Measurements from ENCODE around the gene MAPRE2.

The MAPRE2 gene

DNA sequence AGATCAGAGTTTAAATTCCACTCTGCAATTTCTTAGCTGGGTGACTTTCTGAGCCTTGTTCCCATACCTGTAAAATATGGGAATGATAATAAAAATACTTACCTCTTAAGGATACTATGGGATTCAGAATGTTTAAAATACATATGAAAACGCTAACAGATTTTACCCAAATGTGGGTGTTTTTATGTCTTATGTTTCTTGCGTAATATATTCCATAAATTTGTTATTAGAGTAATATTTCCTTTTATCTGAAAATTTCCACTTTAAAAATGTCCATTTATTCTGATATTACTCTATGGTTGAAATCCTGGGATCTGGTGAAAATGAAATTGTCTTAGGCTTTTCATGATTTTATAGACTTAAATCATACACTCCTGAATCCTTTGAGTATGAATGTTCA, 45.5 kb downstream of the MAPRE2 start:
- no peak overlapping the region for H3K9ac ChIP-seq (ENCODE audit: insufficient read length)
- no peak for TF ChIP-seq EZH2 (IDR thresholded peaks at IDR 0.05)
- no peaks in the 10 kb centered on the region for H3K9me3 ChIP-seq (ENCODE audit: low read depth, low read length)
- H3K4me3 ChIP-seq: no peak overlapping the region
- no peak for DNase-seq (ENCODE audit: low read depth, low spot score)
- H3K36me3 ChIP-seq (ENCODE audit: insufficient read depth, low read length): no peaks in the 10 kb centered on the region
- H3K27ac ChIP-seq: no peak overlapping the region

DNA sequence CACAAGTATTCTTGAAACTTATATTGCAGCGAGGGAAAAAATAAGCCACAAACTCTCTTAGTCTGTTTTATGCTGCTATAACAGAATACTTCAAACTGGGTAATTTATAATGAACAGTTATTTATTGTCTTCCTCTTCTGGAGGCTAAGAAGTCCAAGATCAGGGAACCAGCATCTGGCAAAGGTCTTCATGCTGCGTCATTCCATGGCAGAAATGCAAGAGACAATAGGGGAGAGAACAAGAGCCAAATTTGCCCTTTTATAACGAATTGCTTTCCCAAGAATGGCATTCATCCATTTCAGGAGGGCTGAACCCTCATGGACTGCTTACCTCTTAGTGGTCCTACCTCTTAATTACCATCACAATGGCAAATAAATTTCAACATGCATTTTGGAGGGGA, 46.5 kb downstream of the MAPRE2 start:
- H3K4me3 ChIP-seq: no peak overlapping the region
- H3K9ac ChIP-seq (ENCODE audit: insufficient read length): no peak overlapping the region
- H3K27ac ChIP-seq: no peak overlapping the region
- no peak for TF ChIP-seq EZH2 (IDR thresholded peaks at IDR 0.05)
- TF ChIP-seq FOXP2 (optimal IDR thresholded peaks at IDR 0.05; ENCODE audit: control extremely low read depth, extremely low read length, insufficient read depth): no peak
- TF ChIP-seq POLR2AphosphoS5 (IDR thresholded peaks at IDR 0.05; ENCODE audit: borderline replicate concordance, low read depth, low read length): no peak
- H3K9me3 ChIP-seq (ENCODE audit: low read depth, low read length): no peaks in the 10 kb centered on the region
- H3K36me3 ChIP-seq (ENCODE audit: insufficient read depth, low read length): no peaks in the 10 kb centered on the region
- no peak for DNase-seq (ENCODE audit: low read depth, low spot score)

DNA sequence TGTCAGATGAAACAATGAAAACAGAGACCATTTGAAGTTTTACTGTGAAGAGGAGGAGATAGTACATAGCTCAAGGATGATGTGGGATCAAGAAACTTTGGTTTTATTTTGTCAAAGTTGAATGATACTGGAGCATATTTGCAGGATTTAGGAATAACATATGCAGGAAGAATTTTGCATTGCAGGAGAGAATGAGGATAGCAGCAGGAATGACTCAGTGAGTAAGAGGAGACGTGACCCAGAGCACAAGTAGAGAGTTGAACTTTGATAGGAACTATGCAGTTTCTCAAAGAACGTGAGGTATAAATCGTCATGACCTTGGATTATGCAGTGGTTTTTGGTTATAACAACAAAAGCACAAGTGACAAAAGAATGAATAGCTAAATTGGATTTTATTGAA, 47.7 kb downstream of the MAPRE2 start:
- no peak overlapping the region for H3K27ac ChIP-seq
- TF ChIP-seq EZH2 (IDR thresholded peaks at IDR 0.05) (no peak), FOXP2 (optimal IDR thresholded peaks at IDR 0.05; ENCODE audit: control extremely low read depth, extremely low read length, insufficient read depth) (no peak), POLR2AphosphoS5 (IDR thresholded peaks at IDR 0.05; ENCODE audit: borderline replicate concordance, low read depth, low read length) (no peak)

DNA sequence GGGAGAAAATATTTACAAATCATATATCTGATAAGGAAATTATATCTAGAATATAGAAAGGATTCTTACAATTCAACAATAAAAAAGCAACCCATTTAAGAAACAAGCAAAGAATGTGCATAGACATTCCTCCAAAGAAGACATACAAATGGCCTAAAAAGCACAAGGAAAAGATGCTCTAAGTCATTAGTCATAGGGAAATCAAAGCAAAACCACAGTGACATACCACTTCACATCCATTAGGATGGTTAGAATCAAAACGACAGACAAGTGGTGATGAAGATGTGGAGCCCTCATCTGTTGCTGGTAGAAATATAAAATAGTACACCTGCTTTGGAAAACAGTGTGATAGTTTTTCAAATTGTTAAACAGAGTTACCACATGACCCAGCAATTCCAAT, 48.2 kb downstream of the MAPRE2 start:
- Histone ChIP-seq H3K27ac (no peak overlapping the region), H3K4me3 (no peak overlapping the region), H3K9ac (ENCODE audit: insufficient read length) (no peak overlapping the region), H3K9me3 (ENCODE audit: low read depth, low read length) (no peaks in the 10 kb centered on the region), H3K36me3 (ENCODE audit: insufficient read depth, low read length) (no peaks in the 10 kb centered on the region)
- TF ChIP-seq FOXP2 (optimal IDR thresholded peaks at IDR 0.05; ENCODE audit: control extremely low read depth, extremely low read length, insufficient read depth): no peak
- no peak for TF ChIP-seq POLR2AphosphoS5 (IDR thresholded peaks at IDR 0.05; ENCODE audit: borderline replicate concordance, low read depth, low read length)
- TF ChIP-seq EZH2 (IDR thresholded peaks at IDR 0.05): no peak
- no peak for DNase-seq (ENCODE audit: low read depth, low spot score)

More for the DNA sequence above, 47.7 kb downstream of the MAPRE2 start:
- DNase-seq (ENCODE audit: low read depth, low spot score): no peak
- no peaks in the 10 kb centered on the region for H3K9me3 ChIP-seq (ENCODE audit: low read depth, low read length)
- H3K9ac ChIP-seq (ENCODE audit: insufficient read length): no peak overlapping the region
- H3K4me3 ChIP-seq: no peak overlapping the region
- no peaks in the 10 kb centered on the region for H3K36me3 ChIP-seq (ENCODE audit: insufficient read depth, low read length)

DNA sequence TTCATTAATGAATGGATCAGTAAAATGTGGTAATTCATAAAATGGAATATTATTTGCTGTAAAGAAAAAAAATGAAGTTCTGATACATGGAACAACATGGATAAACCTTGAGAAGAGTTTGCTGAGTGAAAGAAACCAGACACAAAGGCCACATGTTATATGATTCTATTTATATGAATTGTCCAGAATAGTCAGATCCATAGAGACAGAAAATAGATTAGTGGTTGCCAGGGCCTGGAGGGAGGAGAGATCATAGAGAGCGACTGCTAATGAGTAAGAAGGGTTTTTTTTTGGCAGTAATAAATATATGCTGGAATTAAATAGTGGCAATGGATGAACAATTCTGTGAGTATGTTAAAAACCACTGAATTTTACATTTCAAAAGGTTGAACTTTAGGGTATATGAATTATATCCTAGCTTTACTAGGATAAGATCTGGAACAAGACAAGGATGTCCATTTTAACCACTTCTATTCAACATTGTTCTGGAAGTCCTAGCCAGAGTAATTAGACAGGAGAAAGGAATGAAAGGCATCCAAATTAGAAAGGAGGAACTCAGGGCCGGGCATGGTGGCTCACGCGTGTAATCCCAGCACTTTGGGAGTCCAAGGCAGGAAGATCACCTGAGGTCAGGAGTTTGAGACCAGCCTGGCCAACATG, 48.8 kb downstream of the MAPRE2 start:
- Histone ChIP-seq H3K4me3 (no peak overlapping the region), H3K36me3 (ENCODE audit: insufficient read depth, low read length) (no peaks in the 10 kb centered on the region), H3K9ac (ENCODE audit: insufficient read length) (no peak overlapping the region), H3K27ac (no peak overlapping the region), H3K9me3 (ENCODE audit: low read depth, low read length) (no peaks in the 10 kb centered on the region)
- TF ChIP-seq EZH2 (IDR thresholded peaks at IDR 0.05): no peak
- TF ChIP-seq POLR2AphosphoS5 (IDR thresholded peaks at IDR 0.05; ENCODE audit: borderline replicate concordance, low read depth, low read length): no peak
- no peak for TF ChIP-seq FOXP2 (optimal IDR thresholded peaks at IDR 0.05; ENCODE audit: control extremely low read depth, extremely low read length, insufficient read depth)
- DNase-seq (ENCODE audit: low read depth, low spot score): no peak

DNA sequence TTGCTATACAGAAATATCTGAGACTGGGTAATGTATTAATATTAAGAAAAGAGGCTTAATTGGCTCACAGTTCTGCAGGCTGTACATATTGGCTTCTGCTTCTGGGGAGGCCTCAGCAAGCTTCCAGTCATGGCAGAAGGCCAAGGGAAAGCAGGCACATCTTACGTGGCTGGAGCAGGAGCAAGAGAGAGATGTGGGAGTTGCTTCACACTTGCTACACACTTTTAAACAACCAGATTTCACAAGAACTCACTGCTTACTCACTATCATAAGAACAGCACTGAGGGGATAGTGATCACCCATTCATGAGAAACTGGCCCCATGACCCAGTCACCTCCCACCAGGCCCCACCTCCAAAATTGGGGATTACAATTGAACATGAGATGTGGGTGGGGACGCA, 50.6 kb downstream of the MAPRE2 start:
- DNase-seq (ENCODE audit: low read depth, low spot score): no peak
- Histone ChIP-seq H3K9ac (ENCODE audit: insufficient read length) (no peak overlapping the region), H3K4me3 (no peak overlapping the region), H3K9me3 (ENCODE audit: low read depth, low read length) (no peaks in the 10 kb centered on the region), H3K36me3 (ENCODE audit: insufficient read depth, low read length) (no peaks in the 10 kb centered on the region), H3K27ac (no peak overlapping the region)
- TF ChIP-seq FOXP2 (optimal IDR thresholded peaks at IDR 0.05; ENCODE audit: control extremely low read depth, extremely low read length, insufficient read depth) (no peak), POLR2AphosphoS5 (IDR thresholded peaks at IDR 0.05; ENCODE audit: borderline replicate concordance, low read depth, low read length) (no peak), EZH2 (IDR thresholded peaks at IDR 0.05) (no peak)

DNA sequence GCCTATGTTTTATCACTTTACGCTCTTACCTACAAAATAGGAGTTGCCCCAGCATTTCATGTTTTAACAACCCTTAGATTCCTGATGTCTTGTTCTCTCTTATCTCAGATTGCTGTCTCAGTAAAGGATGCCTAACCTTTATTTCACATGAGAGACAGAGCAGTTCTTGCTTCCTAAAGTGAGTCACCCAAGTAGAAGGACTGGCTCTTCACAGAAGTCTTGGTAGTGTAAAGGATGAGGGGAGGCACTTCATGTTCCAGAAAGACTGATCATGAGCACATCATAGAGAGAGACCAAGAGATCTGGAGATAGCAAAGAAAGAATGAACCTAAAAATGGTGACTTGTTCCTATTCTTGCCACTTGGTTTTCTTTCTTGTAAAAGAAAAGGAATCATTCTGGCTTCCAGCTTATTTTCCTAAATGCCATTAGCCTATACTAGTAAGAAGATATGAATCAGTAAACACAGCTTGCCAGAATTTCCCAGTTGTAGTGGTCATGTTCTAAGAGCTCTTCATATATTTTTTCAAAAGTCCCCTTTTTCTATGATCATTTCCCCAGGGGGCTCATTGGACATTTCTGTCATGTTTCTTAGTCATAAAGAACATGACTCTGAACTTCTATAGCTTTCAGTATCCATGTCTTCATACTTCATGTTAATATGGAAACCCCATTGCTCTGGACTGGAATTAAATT, 54.9 kb downstream of the MAPRE2 start:
- no peak overlapping the region for H3K27ac ChIP-seq
- no peaks in the 10 kb centered on the region for H3K36me3 ChIP-seq (ENCODE audit: insufficient read depth, low read length)
- no peak for TF ChIP-seq EZH2 (IDR thresholded peaks at IDR 0.05)
- no peak for TF ChIP-seq FOXP2 (optimal IDR thresholded peaks at IDR 0.05; ENCODE audit: control extremely low read depth, extremely low read length, insufficient read depth)
- no peak for TF ChIP-seq POLR2AphosphoS5 (IDR thresholded peaks at IDR 0.05; ENCODE audit: borderline replicate concordance, low read depth, low read length)
- no peaks in the 10 kb centered on the region for H3K9me3 ChIP-seq (ENCODE audit: low read depth, low read length)
- no peak overlapping the region for H3K9ac ChIP-seq (ENCODE audit: insufficient read length)
- no peak for DNase-seq (ENCODE audit: low read depth, low spot score)
- H3K4me3 ChIP-seq: no peak overlapping the region

DNA sequence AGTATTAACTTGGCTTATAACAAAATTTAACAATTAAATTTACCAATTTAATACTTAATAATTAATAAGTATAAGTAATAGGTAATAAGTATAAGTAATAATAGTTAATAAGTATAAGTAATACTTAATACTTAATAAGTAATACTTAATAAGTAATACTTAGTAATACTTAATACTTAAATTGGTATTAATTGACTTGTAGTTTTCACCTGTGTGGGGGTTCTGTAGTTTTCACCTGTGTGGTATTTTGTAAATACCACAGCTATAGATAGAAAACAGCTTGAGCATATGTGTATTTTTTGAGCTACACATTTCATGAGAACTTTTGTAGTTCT, 55.4 kb downstream of the MAPRE2 start:
- H3K36me3 ChIP-seq (ENCODE audit: insufficient read depth, low read length): peaks cover under 1% of the 10 kb centered on the region; the same call in 1 of the 2 replicates
- H3K9ac ChIP-seq (ENCODE audit: insufficient read length): no peak overlapping the region
- no peaks in the 10 kb centered on the region for H3K9me3 ChIP-seq (ENCODE audit: low read depth, low read length)
- no peak overlapping the region for H3K4me3 ChIP-seq
- no peak overlapping the region for H3K27ac ChIP-seq
- no peak for TF ChIP-seq FOXP2 (optimal IDR thresholded peaks at IDR 0.05; ENCODE audit: control extremely low read depth, extremely low read length, insufficient read depth)
- no peak for TF ChIP-seq POLR2AphosphoS5 (IDR thresholded peaks at IDR 0.05; ENCODE audit: borderline replicate concordance, low read depth, low read length)
- TF ChIP-seq EZH2 (IDR thresholded peaks at IDR 0.05): no peak
- DNase-seq (ENCODE audit: low read depth, low spot score): no peak

DNA sequence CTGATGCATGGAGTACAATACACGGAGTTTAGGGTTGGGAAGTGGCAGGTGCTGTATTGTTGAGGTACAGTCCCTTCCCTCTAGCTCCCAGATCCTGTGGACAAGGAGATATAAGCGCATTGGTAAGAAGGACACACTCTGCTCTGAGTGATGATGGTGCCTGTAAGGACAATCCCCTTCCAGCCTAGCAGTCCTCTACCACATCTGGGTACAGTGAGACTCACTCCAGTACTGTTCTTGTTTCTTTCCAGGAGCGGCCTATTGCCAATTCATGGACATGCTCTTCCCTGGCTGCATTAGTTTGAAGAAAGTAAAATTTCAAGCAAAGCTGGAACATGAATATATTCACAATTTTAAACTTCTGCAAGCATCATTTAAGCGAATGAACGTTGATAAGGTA, 56.0 kb downstream of the MAPRE2 start:
- H3K36me3 ChIP-seq (ENCODE audit: insufficient read depth, low read length): peaks cover 4% of the 10 kb centered on the region; the same call in 1 of the 2 replicates
- TF ChIP-seq POLR2AphosphoS5 (IDR thresholded peaks at IDR 0.05; ENCODE audit: borderline replicate concordance, low read depth, low read length) (no peak), FOXP2 (optimal IDR thresholded peaks at IDR 0.05; ENCODE audit: control extremely low read depth, extremely low read length, insufficient read depth) (no peak), EZH2 (IDR thresholded peaks at IDR 0.05) (no peak)
- no peaks in the 10 kb centered on the region for H3K9me3 ChIP-seq (ENCODE audit: low read depth, low read length)
- no peak for DNase-seq (ENCODE audit: low read depth, low spot score)
- H3K9ac ChIP-seq (ENCODE audit: insufficient read length): no peak overlapping the region
- no peak overlapping the region for H3K27ac ChIP-seq
- H3K4me3 ChIP-seq: no peak overlapping the region
